NCI-H748 (cell line): ENCODE data around the gene EFHC2.

ENCODE experiments used
- DNase-seq: peaks from one replicate; lab custom pipeline; 2025; ENCODE audit not compliant: unreplicated experiment; lab: John Stamatoyannopoulos, UW

Gene EFHC2

DNA sequence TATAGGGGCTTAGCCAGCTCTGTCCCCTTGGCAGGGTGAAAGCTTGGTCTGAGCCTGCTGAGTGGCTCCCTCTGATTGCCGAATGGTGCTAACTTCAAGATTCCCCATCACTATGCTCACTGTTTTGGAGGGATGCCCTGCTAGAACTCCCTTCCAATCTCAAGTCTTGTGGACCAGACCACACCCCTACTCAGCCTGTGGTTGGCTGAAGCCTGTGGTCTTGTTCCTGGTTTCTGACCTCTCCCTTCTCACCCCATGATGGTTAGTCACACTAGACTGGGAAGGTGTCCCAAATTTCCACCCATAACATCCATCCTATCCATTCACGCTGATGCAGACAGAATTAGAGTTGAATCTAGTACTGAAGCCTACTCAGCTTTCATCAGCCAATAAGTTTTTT, 185.6 kb downstream of the EFHC2 start:
- no peak for DNase-seq

GRCh38 chrX:44157283-44157682, 186.2 kb downstream of the EFHC2 start:
- no peak for DNase-seq

DNA sequence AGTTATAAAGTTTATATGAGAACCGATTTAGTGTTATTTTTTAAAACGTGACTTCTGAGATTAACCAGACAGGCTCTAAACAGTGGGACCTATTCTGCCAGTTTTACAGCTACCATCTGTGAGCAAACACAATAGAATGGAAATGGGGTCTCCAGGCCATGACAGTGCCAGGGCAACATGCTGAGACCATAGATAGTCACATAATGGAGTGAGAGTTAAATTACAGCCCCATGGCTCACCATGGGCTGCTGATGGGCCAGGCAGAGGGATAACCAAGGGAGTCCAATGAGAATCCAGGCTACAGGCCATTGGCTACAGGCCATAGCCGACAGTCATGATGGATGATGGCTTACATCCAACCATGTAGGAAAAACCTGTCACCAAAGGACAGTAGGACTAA, 186.7 kb downstream of the EFHC2 start:
- no peak for DNase-seq

DNA sequence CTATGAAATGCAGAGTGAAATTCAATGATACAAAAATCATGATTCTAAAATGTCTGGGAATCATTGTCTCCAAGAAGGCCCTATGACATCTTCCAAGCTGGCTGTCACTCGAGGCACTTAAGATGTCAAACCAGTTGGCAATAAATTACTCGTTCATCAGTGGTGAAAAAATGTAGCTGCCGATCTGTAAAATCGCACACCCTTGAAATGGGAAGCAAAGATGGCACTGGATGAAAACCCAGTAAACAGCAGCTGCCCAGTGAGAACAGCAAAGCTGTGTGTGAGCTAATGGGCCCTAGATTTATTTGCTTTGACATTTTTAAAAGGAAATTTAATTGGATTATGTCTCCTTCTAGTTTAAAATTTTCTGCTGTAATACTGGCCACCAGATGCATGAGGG, 188.3 kb downstream of the EFHC2 start:
- DNase-seq = no peak

DNA sequence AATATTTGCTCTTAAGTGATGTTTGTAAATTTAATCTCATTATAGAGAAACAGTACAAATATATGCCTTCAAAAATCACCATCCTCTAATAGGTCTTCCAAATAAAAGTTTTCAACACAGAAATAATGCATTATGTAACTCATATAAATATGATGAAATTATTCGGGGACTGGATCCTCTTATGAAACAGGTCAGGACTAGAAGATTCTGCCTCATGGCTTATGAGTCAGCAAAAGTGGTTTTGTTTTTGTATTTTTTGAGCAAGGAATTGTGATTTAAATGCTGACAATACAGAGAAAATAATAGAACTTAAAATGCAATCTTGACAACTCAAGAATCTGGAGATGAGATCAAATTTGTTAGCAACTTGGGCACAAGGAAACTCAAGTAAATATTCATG, 190.6 kb downstream of the EFHC2 start:
- DNase-seq = no peak

GRCh38 chrX:44147130-44147529, 196.3 kb downstream of the EFHC2 start:
- no peak for DNase-seq

GRCh38 chrX:44144177-44144945, 199.1 kb downstream of the EFHC2 start:
- no peak for DNase-seq

GRCh38 chrX:44143061-44143602, 200.3 kb downstream of the EFHC2 start:
- DNase-seq = no peak

DNA sequence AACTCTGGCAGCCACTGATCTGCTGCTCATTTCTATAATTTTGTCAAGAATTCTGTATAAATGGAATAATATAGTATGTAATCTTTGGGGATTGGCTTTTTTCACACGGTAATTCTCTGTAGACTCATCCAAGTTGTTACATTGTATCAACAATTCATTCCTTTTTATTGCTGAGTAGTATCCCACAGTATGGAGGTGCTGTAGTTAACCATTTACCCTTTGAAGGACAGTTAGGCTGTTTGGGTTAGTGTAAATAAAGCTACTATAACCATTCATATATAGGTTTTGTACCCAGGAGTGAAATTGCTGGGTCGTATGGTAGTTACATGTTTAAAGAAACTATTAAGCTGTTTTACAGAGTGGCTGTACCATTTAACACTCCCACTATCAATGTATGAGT, 213.3 kb downstream of the EFHC2 start:
- DNase-seq = no peak

DNA sequence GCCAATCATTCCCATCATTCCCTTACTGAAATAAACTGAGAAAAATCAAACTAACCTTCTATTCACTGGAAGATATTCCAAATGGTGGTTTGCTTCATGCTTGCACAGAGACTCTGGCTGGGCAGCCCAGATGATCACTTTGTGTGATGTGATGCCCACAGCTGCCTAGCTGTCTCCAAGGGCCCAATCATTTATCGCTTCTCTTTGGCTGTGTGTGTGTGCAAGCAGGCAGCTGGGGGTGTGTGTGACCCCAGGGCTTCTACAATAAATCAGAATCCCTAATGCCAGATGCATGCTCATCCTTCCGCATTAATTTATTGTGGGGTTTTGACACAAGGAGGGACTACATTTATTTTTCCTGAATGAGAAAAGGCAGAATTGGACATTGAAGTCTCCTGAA, 230.1 kb downstream of the EFHC2 start:
- DNase-seq = no peak

- no peak for DNase-seq
Observed at GRCh38 chrX:44106864-44107263, 236.6 kb downstream of the EFHC2 start.

- peak; percentile 0 for DNase-seq
Observed at GRCh38 chrX:44105228-44105913, 238.1 kb downstream of the EFHC2 start.

DNA sequence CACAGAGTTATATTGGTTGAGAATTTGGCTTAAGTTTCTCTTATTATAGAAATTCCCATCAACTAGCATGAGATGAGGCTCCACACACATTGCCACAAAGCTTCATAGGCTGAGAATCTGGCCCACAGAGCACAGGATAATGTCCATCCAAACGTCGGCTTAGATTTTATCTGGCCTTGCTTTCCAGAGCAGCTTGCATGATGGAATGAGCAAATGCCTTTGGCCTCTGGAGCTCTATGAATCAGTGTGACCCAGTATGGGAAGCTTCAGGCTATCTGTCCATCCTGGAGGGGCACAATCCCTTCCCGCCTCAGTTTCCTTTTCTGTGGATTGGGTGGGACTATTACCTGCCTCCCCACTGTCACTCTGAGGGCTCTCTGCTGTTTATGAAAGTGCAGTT, 238.8 kb downstream of the EFHC2 start:
- DNase-seq = no peak

DNA sequence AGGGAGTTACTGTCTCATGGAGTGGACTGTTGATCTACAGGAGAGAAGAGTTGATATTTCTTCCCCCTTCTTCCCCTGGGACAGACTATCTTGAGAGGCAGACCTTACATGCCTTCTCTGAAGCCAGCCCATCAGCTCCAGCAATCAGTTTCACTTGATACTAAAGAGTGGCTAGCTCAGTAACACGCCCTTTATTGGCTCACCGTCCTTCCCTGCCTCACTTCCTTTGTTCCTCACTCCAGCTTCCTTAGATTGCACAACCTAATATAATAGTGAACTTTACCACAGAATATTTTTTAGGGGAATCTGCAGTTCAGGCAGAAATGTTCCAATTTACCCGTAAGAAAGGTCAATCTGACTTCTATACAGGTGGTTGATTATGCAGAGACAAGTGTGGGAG, 242.2 kb downstream of the EFHC2 start:
- no peak for DNase-seq

DNA sequence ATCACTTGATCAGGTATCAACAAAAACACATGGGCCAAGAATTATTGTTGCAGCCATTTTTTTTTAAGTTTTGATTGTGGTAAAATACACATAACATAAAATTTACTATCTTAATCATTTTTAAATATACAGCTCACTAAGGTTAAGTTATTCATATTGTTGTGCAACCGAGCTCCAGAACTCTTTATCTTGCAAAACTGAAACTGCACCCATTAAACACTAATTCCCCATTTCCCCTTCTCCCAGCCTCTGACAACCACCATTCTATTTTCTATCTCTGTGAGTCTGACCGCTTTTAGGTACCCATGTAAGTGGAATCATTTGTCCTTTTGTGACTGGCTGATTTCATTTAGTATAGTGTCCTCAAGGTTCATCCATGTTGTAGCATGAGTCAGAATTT, 244.1 kb downstream of the EFHC2 start:
- DNase-seq = no peak
